GM20000 (cell line): Measurements from ENCODE around the gene OPTC.
"Not testable (repeated sequence)": the region's sequence is repeated elsewhere in the genome, so short reads cannot be mapped to it uniquely, and the experiment has no call there.

Experiments used
- DNase-seq: peaks from one replicate; pipeline ENCODE4 v3.0.0; 2012; ENCODE audit warnings: low spot score
- CTCF ChIP-seq: IDR thresholded peaks from 2 replicates; pipeline ENCODE4 v1.5.1; 2012; ENCODE audit warnings: mild to moderate bottlenecking, control low read depth; ENCODE audit errors: extremely low read depth, missing control alignments

Gene OPTC

GRCh38 chr1:203465146-203465798, 28.7 kb upstream of the OPTC start:
- TF ChIP-seq CTCF, result no peak
- no peak for DNase-seq

- TF ChIP-seq CTCF, result no peak
- DNase-seq, result no peak
These were observed 28.0 kb upstream of the OPTC start for GRCh38 chr1:203465948-203466347.

- not testable (repeated sequence) for DNase-seq
These were observed 26.9 kb upstream of the OPTC start for GRCh38 chr1:203466906-203467549.

GRCh38 chr1:203467550-203467921, 26.4 kb upstream of the OPTC start:
- no peak for TF ChIP-seq CTCF
- no peak for DNase-seq

GRCh38 chr1:203468326-203468725, 25.6 kb upstream of the OPTC start:
- TF ChIP-seq CTCF, result no peak

GRCh38 chr1:203470240-203470639, 23.7 kb upstream of the OPTC start:
- DNase-seq, result no peak
- no peak for TF ChIP-seq CTCF

More at GRCh38 chr1:203468326-203468725, 25.6 kb upstream of the OPTC start:
- no peak for DNase-seq

- no peak for TF ChIP-seq CTCF
- DNase-seq, result no peak
These were observed 22.1 kb upstream of the OPTC start for GRCh38 chr1:203471841-203472240.

GRCh38 chr1:203473281-203473680, 20.7 kb upstream of the OPTC start:
- no peak for TF ChIP-seq CTCF

More at GRCh38 chr1:203473281-203473680, 20.7 kb upstream of the OPTC start:
- no peak for DNase-seq
